GM19372 (cell line): ENCODE data around the gene SPTY2D1.

ENCODE experiments used
- ATAC-seq: cut with Tn5 transposase; IDR thresholded peaks from one replicate; pipeline ENCODE4 v1.9.1; 2021; ENCODE audit warnings: mild to moderate bottlenecking, low read depth, moderate library complexity; ENCODE audit not compliant: unreplicated experiment

Gene SPTY2D1

DNA sequence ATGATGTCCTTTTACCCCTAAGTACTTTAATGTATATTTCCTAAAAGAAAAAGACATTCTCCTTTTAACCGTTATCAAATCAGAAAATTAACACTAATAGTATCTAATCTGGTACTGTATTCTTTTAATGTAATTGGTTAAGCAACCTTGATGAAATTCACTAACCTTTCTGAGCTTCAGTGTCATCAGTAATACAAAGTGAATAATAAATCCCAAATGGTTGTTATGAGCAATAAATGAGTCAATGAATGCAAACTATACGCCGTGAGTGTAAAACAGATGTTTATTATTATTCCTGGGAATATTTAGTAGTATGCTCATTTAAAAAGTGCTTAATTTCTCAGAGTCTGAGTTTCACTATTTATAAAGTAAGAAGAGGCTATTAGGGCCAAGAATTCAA is 67.1 kb downstream of the SPTY2D1 start:
- no peak for ATAC-seq

DNA sequence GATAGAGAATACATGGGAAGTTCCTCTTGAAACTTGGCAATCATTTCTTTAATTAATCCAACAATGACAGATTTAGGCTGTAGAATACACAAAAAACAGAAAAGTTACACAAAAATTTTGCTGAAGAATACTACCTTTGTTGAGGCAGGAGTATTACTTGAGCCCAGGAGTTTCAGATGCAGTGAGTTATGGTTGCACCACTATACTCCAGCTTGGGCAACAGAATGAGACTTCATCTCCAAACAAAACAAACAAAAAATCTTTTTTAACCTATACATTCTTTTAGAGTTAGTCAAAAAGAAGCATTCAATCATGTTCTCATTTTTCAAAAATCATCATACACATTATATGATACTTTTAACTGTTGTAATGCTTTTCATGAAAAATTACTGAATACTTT is 67.7 kb downstream of the SPTY2D1 start:
- ATAC-seq: no peak

DNA sequence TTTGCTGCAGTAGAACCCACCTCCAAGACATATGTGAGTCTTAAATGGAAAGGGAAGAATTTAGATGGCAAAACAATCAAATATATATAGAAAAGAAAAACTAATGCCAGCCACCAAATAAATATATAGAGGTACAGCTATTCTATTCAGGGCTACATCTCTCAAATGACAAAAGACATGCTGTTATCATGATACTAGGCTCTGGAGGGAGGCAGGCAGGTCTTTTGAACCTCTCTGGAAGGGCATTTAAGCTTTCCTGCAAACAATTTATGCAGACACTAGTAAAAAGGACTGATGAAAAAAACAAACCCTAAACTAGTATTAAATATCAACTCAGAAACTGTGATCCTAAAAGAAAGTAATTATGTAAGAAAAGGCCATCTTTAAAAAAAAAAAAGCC is 70.0 kb downstream of the SPTY2D1 start:
- no peak for ATAC-seq

DNA sequence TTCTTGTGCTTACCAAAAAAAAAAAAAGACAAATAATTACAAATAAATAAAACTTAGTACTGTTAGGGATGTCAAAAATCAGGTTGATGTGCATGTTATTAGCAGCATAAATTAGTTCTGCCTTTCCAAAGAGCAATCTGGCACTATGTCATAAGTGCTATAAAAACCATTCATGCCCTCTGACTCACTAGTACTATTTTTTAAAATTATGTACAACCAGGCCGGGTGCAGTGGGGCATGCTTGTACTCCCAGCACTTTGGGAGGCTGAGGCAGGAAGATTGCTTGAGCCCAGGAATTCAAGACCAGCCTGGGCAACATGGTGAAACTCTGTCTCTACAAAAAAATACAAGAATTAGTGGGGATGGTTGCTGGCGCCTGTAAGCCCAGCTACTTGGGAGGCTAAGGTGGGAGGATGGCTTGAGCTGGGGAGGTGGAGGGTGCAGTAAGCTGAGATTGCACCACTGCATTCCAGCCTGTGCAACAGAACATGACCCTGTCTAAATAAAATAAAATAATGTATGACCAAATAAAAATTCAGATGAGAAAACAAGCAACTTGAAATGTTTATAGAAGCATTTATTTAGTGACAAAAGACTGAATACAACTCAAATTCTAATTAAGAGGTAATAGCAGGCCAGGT is 70.9 kb downstream of the SPTY2D1 start:
- ATAC-seq: no peak
